ENCODE data around the gene DTNBP1. TPM values are rescaled to one million over a fixed set of nuclear protein-coding genes. Genes with fewer than 3 reads are reported as not detected.

Gene DTNBP1
- total RNA-seq, 1 donor from 2014 or later: 19.4 TPM

- Mint-ChIP-seq H3K4me1 (peaks cover 24% of the 10 kb centered on the region), H3K27ac (no peak overlapping the region), H3K9me3 (no peaks in the 10 kb centered on the region), H3K36me3 (peaks cover 37% of the 10 kb centered on the region), H3K4me3 (no peak overlapping the region), H3K27me3 (ENCODE audit: low read depth) (no peaks in the 10 kb centered on the region)
- DNase-seq (ENCODE audit: low spot score in 2 of 2, unreplicated experiment in 2 of 2): no peak
- no peak for TF ChIP-seq CTCF (IDR thresholded peaks at IDR 0.05; ENCODE audit: unreplicated experiment)
Measured at GRCh38 chr6:15508441-15508871, 154.4 kb downstream of the DTNBP1 start.

GRCh38 chr6:15507746-15508145 lies 155.1 kb downstream of the DTNBP1 start:
- TF ChIP-seq CTCF (IDR thresholded peaks at IDR 0.05; ENCODE audit: unreplicated experiment): no peak
- H3K9me3 Mint-ChIP-seq: no peaks in the 10 kb centered on the region
- DNase-seq (ENCODE audit: low spot score in 2 of 2, unreplicated experiment in 2 of 2): no peak
- peaks cover 33% of the 10 kb centered on the region for H3K36me3 Mint-ChIP-seq
- no peak overlapping the region for H3K4me3 Mint-ChIP-seq
- no peaks in the 10 kb centered on the region for H3K27me3 Mint-ChIP-seq (ENCODE audit: low read depth)
- no peak overlapping the region for H3K27ac Mint-ChIP-seq
- peaks cover 26% of the 10 kb centered on the region for H3K4me1 Mint-ChIP-seq

- no peak for DNase-seq (ENCODE audit: low spot score in 2 of 2, unreplicated experiment in 2 of 2)
- H3K4me1 Mint-ChIP-seq: peaks cover 32% of the 10 kb centered on the region
- TF ChIP-seq CTCF (IDR thresholded peaks at IDR 0.05; ENCODE audit: unreplicated experiment): no peak
- no peak overlapping the region for H3K27ac Mint-ChIP-seq
- H3K36me3 Mint-ChIP-seq: peaks cover 29% of the 10 kb centered on the region
- H3K27me3 Mint-ChIP-seq (ENCODE audit: low read depth): no peaks in the 10 kb centered on the region
- H3K9me3 Mint-ChIP-seq: no peaks in the 10 kb centered on the region
- H3K4me3 Mint-ChIP-seq: no peak overlapping the region
Measured at GRCh38 chr6:15507221-15507620, 155.6 kb downstream of the DTNBP1 start.

- DNase-seq (ENCODE audit: low spot score in 2 of 2, unreplicated experiment in 2 of 2): no peak
- Mint-ChIP-seq H3K36me3 (peaks cover 28% of the 10 kb centered on the region), H3K27me3 (ENCODE audit: low read depth) (no peaks in the 10 kb centered on the region), H3K4me3 (no peak overlapping the region), H3K4me1 (peaks cover 43% of the 10 kb centered on the region), H3K27ac (no peak overlapping the region), H3K9me3 (no peaks in the 10 kb centered on the region)
- TF ChIP-seq CTCF (IDR thresholded peaks at IDR 0.05; ENCODE audit: unreplicated experiment): no peak
Measured at GRCh38 chr6:15506066-15506465, 156.8 kb downstream of the DTNBP1 start.

GRCh38 chr6:15505463-15505918 lies 157.3 kb downstream of the DTNBP1 start:
- Mint-ChIP-seq H3K9me3 (no peaks in the 10 kb centered on the region), H3K4me1 (peaks cover 46% of the 10 kb centered on the region), H3K4me3 (no peak overlapping the region), H3K27ac (peak overlapping the region; percentile 69), H3K27me3 (ENCODE audit: low read depth) (no peaks in the 10 kb centered on the region), H3K36me3 (peaks cover 30% of the 10 kb centered on the region)
- no peak for DNase-seq (ENCODE audit: low spot score in 2 of 2, unreplicated experiment in 2 of 2)
- TF ChIP-seq CTCF (IDR thresholded peaks at IDR 0.05; ENCODE audit: unreplicated experiment): no peak
